ENCODE data around the gene DGUOK. TPM values are rescaled to one million over a fixed set of nuclear protein-coding genes. Genes with fewer than 3 reads are reported as not detected.

The DGUOK gene
- total and polyA plus RNA-seq, 2 of the 4 experiments (the other 2 are of a cell fraction), result 66.3 to 111 TPM

DNA sequence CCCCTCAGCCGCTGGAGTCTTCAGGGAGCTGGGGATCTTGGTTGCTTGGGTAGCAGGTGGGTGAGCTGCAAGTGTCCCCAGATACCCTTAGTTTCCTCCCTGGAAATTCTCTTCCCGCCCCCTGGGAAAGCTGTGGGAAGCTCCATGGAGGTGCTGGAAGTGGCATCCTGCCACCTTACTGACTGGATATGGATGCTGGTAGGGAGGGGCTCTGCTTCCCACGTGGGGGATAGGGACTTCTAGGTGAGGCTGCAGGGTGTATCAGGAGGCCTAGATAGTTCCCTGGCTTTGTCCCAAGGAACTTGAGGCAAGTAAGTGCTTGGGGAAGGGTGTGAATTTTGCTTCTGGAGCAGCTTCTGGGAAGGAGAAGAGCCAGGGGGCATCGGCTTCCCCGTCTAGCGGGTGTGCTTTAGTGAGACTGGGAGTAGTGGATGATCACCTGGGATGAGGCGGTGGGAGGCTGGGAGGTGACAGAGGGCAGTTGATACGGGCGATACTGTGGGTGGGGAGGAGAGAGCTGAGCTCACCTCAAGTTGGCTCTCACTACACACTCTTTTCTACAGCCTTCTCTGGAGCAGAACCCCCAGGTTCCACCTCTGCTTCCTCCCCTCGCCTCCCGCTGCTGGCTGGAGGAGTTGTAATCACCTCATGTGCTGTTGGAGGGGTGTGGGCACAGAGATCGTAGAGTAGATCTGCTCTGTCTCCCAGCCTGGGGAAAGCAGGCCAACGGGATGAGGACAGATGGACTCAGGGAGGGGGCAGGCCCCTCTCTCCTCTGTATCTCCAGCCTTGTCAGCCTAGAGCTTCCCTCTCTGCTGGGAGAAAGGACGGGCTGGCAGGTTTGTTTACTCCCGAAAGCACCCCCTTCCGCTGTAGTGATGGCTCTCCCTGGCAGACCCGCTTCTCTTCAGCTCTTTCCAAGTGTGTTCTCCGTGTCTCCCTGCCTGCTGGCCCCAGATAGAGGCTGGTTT lies 77.8 kb downstream of the DGUOK start:
- H4K5ac ChIP-seq (ENCODE audit: low read depth, low read length), result no peak overlapping the region; the same call in 1 of the 2 replicates
- peak overlapping the region; percentile 86 for H2AK9ac ChIP-seq (replicated peaks; ENCODE audit: low read depth, low read length, poor library complexity)
- CTCF ChIA-PET, result no interaction called here
- peaks cover 38% of the 10 kb centered on the region for H3K9me1 ChIP-seq (ENCODE audit: insufficient read depth, low read length)
- dilution Hi-C loops (cut with HindIII; ENCODE audit: low sequenced_read_pairs, unreplicated experiment) (no loop called here), in situ Hi-C loops (cut with MboI; ENCODE audit: low sequenced_read_pairs) (no loop called here), intact Hi-C loops (cut with micrococcal nuclease) (loop anchor here (5.0 kb wide), 1 partner anchor 77 kb away; the partner anchor contains the start of gene DGUOK)
- peak overlapping the region; percentile 67; the same call in 1 of the 2 replicates for H3K14ac ChIP-seq (replicated peaks; ENCODE audit: low read depth, low read length)
- no TSS peak for BruUV-seq (replicated peaks)
- H2BK5ac ChIP-seq (ENCODE audit: low read depth, low read length, poor library complexity, severe bottlenecking), result peak overlapping the region; percentile 8
- H3K23ac ChIP-seq (ENCODE audit: low read depth, low read length), result peak overlapping the region; percentile 28
- peak overlapping the region; percentile 56 for H2BK120ac ChIP-seq (ENCODE audit: low read depth, low read length)
- peak overlapping the region; percentile 83; the same call in 1 of the 2 replicates for H2AK5ac ChIP-seq (ENCODE audit: low read depth, low read length)
- ATAC-seq (ENCODE audit: low read depth) (no peak), DNase-seq (no peak)
- peak overlapping the region; percentile 85 for H3K4ac ChIP-seq (ENCODE audit: low read depth, low read length)
- peak overlapping the region in 1 of 2 experiments; percentile 47; a peak in 1 of 4 replicates for H4K8ac ChIP-seq (ENCODE audit: low read depth in 2 of 2, low read length in 2 of 2)
- peak overlapping the region; percentile 39 for H2AFZ ChIP-seq (replicated peaks; ENCODE audit: low read length, poor library complexity)
- H2BK15ac ChIP-seq (ENCODE audit: low read depth, low read length), result no peak overlapping the region
- no peaks in the 10 kb centered on the region for H3K9me3 ChIP-seq (ENCODE audit: control insufficient read depth, insufficient read depth, low read length)
- H3K79me1 ChIP-seq (ENCODE audit: low read depth in 1 of 2, low read length in 2 of 2), result peaks cover 39 to 90% of the 10 kb centered on the region in 2 experiments
- peaks cover 9% of the 10 kb centered on the region for H3K36me3 ChIP-seq (ENCODE audit: control insufficient read depth, insufficient read depth, low read length)
- H3K4me1 ChIP-seq (ENCODE audit: control insufficient read depth, insufficient read depth, low read length), result peaks cover 38% of the 10 kb centered on the region
- POLR2A ChIA-PET (ENCODE audit: unreplicated experiment), result interaction anchor here (0.5 to 0.6 kb wide), 2 partner anchors 9 to 118 kb away, joined by 3 to 9 read pairs; no protein-coding TSS in a partner anchor
- peak overlapping the region; percentile 35; the same call in 1 of the 2 replicates for H3K9ac ChIP-seq (ENCODE audit: low read depth, low read length)
- H3K27me3 ChIP-seq (ENCODE audit: control insufficient read depth, insufficient read depth, low read length), result no peaks in the 10 kb centered on the region
- no peak overlapping the region for H3K56ac ChIP-seq (ENCODE audit: extremely low read depth, insufficient read depth, low read length)
- no peak overlapping the region for H3K18ac ChIP-seq (ENCODE audit: low read depth, low read length)
- H3K4me3 ChIP-seq (ENCODE audit: insufficient read depth, low read depth, low read length), result no peak overlapping the region
- H3K27ac ChIP-seq (ENCODE audit: insufficient read depth, low read length), result no peak overlapping the region; the same call in 1 of the 2 replicates
- peak overlapping the region; percentile 67 for H4K91ac ChIP-seq (ENCODE audit: insufficient read depth, low read depth, low read length)
- peak overlapping the region; percentile 46 for H2BK20ac ChIP-seq (ENCODE audit: low read depth, low read length)
- peak overlapping the region; percentile 97; the same call in 1 of the 2 replicates for H3K4me2 ChIP-seq (ENCODE audit: low read depth, low read length)
- peaks cover 81% of the 10 kb centered on the region for H4K20me1 ChIP-seq (ENCODE audit: insufficient read depth, low read length)
- WGBS, 2 experiments (ENCODE audit: extremely low coverage in 2 of 2, insufficient read length in 1 of 2), result 0% methylated on average over 1 of the region's 18 CpGs; no CpG with 5 or more reads in 1 of the 2 experiments
- TF ChIP-seq RAD21 (IDR thresholded peaks at IDR 0.05; ENCODE audit: low read length), result no peak
- TF ChIP-seq FOS (IDR thresholded peaks at IDR 0.05; ENCODE audit: low read depth, low read length), result no peak
- no peak for TF ChIP-seq SMC3 (IDR thresholded peaks at IDR 0.05; ENCODE audit: low read depth, low read length)
- TF ChIP-seq MAZ (IDR thresholded peaks at IDR 0.05; ENCODE audit: borderline replicate concordance, low read depth, low read length), result no peak
- TF ChIP-seq, protein P1, sequence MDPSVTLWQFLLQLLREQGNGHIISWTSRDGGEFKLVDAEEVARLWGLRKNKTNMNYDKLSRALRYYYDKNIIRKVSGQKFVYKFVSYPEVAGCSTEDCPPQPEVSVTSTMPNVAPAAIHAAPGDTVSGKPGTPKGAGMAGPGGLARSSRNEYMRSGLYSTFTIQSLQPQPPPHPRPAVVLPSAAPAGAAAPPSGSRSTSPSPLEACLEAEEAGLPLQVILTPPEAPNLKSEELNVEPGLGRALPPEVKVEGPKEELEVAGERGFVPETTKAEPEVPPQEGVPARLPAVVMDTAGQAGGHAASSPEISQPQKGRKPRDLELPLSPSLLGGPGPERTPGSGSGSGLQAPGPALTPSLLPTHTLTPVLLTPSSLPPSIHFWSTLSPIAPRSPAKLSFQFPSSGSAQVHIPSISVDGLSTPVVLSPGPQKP (IDR thresholded peaks at IDR 0.05; ENCODE audit: borderline replicate concordance, low read depth, low read length), result no peak
- no peak for TF ChIP-seq MAFK (IDR thresholded peaks at IDR 0.05; ENCODE audit: low read depth, low read length)
- no peak for TF ChIP-seq POLR2A (IDR thresholded peaks at IDR 0.05; ENCODE audit: low read depth, low read length)
- no peak for TF ChIP-seq CEBPB (IDR thresholded peaks at IDR 0.05; ENCODE audit: low read depth, low read length)
- TF ChIP-seq MXI1 (IDR thresholded peaks at IDR 0.05; ENCODE audit: borderline replicate concordance, low read depth, low read length), result no peak
- no peak for TF ChIP-seq RFX5 (IDR thresholded peaks at IDR 0.05; ENCODE audit: low read depth, low read length)
- TF ChIP-seq CHD1 (IDR thresholded peaks at IDR 0.05; ENCODE audit: low read depth, low read length), result no peak
- TF ChIP-seq, protein P2, sequence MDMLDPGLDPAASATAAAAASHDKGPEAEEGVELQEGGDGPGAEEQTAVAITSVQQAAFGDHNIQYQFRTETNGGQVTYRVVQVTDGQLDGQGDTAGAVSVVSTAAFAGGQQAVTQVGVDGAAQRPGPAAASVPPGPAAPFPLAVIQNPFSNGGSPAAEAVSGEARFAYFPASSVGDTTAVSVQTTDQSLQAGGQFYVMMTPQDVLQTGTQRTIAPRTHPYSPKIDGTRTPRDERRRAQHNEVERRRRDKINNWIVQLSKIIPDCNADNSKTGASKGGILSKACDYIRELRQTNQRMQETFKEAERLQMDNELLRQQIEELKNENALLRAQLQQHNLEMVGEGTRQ (IDR thresholded peaks at IDR 0.05; ENCODE audit: low read depth, low read length), result no peak
- TF ChIP-seq, protein P3, sequence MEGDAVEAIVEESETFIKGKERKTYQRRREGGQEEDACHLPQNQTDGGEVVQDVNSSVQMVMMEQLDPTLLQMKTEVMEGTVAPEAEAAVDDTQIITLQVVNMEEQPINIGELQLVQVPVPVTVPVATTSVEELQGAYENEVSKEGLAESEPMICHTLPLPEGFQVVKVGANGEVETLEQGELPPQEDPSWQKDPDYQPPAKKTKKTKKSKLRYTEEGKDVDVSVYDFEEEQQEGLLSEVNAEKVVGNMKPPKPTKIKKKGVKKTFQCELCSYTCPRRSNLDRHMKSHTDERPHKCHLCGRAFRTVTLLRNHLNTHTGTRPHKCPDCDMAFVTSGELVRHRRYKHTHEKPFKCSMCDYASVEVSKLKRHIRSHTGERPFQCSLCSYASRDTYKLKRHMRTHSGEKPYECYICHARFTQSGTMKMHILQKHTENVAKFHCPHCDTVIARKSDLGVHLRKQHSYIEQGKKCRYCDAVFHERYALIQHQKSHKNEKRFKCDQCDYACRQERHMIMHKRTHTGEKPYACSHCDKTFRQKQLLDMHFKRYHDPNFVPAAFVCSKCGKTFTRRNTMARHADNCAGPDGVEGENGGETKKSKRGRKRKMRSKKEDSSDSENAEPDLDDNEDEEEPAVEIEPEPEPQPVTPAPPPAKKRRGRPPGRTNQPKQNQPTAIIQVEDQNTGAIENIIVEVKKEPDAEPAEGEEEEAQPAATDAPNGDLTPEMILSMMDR (conservative IDR thresholded peaks at IDR 0.05; ENCODE audit: low read depth, low read length), result no peak

Data from IMR-90 (cell line).